Measurements from ENCODE around the gene PILRA. TPM values are rescaled to one million over a fixed set of nuclear protein-coding genes. Genes with fewer than 3 reads are reported as not detected.

Gene PILRA
- total and polyA plus RNA-seq, 2 of the 13 experiments (the other 11 are each of a cell fraction or from before 2014, with no cell fraction given) = 0.13 to 1.3 TPM

- TF ChIP-seq ZNF362 (CRISPR knock-in tag; IDR thresholded peaks at IDR 0.05; ENCODE audit: borderline replicate concordance) = peak; percentile 39; the same call in 1 of the 2 replicates
- TF ChIP-seq ZNF646 (CRISPR knock-in tag; IDR thresholded peaks at IDR 0.05) = peak; percentile 52; the same call in 1 of the 2 replicates
- 0 out of 2 replicates have a peak, but pooled peaks have one; percentile 65 for TF ChIP-seq KLF13 (CRISPR knock-in tag; IDR thresholded peaks at IDR 0.05)
- peak; percentile 100 for TF ChIP-seq HNRNPK (IDR thresholded peaks at IDR 0.05; ENCODE audit: low read depth, low read length, poor library complexity, severe bottlenecking)
- TF ChIP-seq SKI (IDR thresholded peaks at IDR 0.05; ENCODE audit: partially characterized antibody) = peak; percentile 11
- TF ChIP-seq, protein P1, sequence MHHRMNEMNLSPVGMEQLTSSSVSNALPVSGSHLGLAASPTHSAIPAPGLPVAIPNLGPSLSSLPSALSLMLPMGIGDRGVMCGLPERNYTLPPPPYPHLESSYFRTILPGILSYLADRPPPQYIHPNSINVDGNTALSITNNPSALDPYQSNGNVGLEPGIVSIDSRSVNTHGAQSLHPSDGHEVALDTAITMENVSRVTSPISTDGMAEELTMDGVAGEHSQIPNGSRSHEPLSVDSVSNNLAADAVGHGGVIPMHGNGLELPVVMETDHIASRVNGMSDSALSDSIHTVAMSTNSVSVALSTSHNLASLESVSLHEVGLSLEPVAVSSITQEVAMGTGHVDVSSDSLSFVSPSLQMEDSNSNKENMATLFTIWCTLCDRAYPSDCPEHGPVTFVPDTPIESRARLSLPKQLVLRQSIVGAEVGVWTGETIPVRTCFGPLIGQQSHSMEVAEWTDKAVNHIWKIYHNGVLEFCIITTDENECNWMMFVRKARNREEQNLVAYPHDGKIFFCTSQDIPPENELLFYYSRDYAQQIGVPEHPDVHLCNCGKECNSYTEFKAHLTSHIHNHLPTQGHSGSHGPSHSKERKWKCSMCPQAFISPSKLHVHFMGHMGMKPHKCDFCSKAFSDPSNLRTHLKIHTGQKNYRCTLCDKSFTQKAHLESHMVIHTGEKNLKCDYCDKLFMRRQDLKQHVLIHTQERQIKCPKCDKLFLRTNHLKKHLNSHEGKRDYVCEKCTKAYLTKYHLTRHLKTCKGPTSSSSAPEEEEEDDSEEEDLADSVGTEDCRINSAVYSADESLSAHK (CRISPR knock-in tag; IDR thresholded peaks at IDR 0.05; ENCODE audit: borderline replicate concordance) = 0 out of 2 replicates have a peak, but pooled peaks have one; percentile 22
- TF ChIP-seq FOXJ3 (CRISPR knock-in tag; IDR thresholded peaks at IDR 0.05; ENCODE audit: borderline replicate concordance) = peak; percentile 62
- no peak; the same call in 1 of the 2 replicates for TF ChIP-seq ZNF747 (CRISPR knock-in tag; IDR thresholded peaks at IDR 0.05; ENCODE audit: borderline replicate concordance)
- TF ChIP-seq RFX1 (IDR thresholded peaks at IDR 0.05) = no peak
- peak; percentile 68; the same call in 1 of the 2 replicates for TF ChIP-seq RFXAP (CRISPR knock-in tag; IDR thresholded peaks at IDR 0.05; ENCODE audit: borderline replicate concordance)
Measured at GRCh38 chr7:100428199-100428966, 55.1 kb downstream of the PILRA start, which contains the start of gene ZCWPW1 (continued).

All from HepG2 (cell line).